Kidney (tissue), 14 donors: ENCODE data around the gene NCAN. TPM values are rescaled to one million over a fixed set of nuclear protein-coding genes. Genes with fewer than 3 reads are reported as not detected.
A peak's percentile ranks its signal among the peaks of the same experiment; 100 is the strongest.
"Not testable (repeated sequence)": the region's sequence is repeated elsewhere in the genome, so short reads cannot be mapped to it uniquely, and the experiment has no call there.

Experiments
- DNase-seq, 5 donors: peaks; one replicate each; pipeline ENCODE4 v3.0.0-alpha.2; 2013 to 2020
- FAIRE-seq: peaks from 2 replicates; lab custom pipeline; 2012; peaks lifted over from hg19 to GRCh38; lab: Jason Lieb, UNC
- H3K27ac ChIP-seq, 2 donors: one replicate each; pipeline ENCODE4 v1.7.0; 2013; ENCODE audit warnings: low read depth in 2 of 2, low read length in 2 of 2, inconsistent platforms in 1 of 2
- H3K27me3 ChIP-seq: one replicate; pipeline ENCODE4 v1.7.1; 2013; ENCODE audit warnings: low read length, inconsistent platforms; ENCODE audit not compliant: control insufficient read depth, insufficient read depth
- H3K36me3 ChIP-seq, 3 donors: one replicate each; pipeline versions ENCODE4 v1.7.0 to v1.7.1; 2013; ENCODE audit warnings: low read length in 3 of 3, control low read depth in 1 of 3, inconsistent platforms in 1 of 3; ENCODE audit not compliant: insufficient read depth in 3 of 3, control insufficient read depth in 2 of 3
- H3K4me1 ChIP-seq, 3 donors: one replicate each; pipeline versions ENCODE4 v1.7.0 to v1.7.1; 2013; ENCODE audit warnings: low read length in 3 of 3, inconsistent platforms in 1 of 3, low read depth in 1 of 3; ENCODE audit not compliant: control insufficient read depth in 2 of 3, insufficient read depth in 2 of 3
- H3K4me3 ChIP-seq, 3 donors: one replicate each; pipeline versions ENCODE4 v1.7.0 to v1.8.1; 2013; ENCODE audit warnings: low read length in 3 of 3, control low read depth in 1 of 3, inconsistent platforms in 1 of 3
- H3K9ac ChIP-seq, 3 donors: one replicate each; pipeline versions ENCODE4 v1.7.0 to v1.7.1; 2013; ENCODE audit warnings: low read length in 3 of 3, control low read depth in 1 of 3, inconsistent platforms in 1 of 3
- H3K9me3 ChIP-seq, 3 donors: one replicate each; pipeline versions ENCODE4 v1.7.0 to v1.7.1; 2013; ENCODE audit warnings: low read length in 3 of 3, control low read depth in 1 of 3, inconsistent platforms in 1 of 3; ENCODE audit not compliant: control insufficient read depth in 2 of 3, insufficient read depth in 1 of 3
- CTCF ChIP-seq: IDR thresholded peaks from 3 replicates; pipeline ENCODE4 v1.5.1; 2012; ENCODE audit warnings: mild to moderate bottlenecking, moderate library complexity, borderline replicate concordance; ENCODE audit not compliant: insufficient read depth; ENCODE audit errors: extremely low read depth
- intact Hi-C: fragments of 100-400 bp; cut with DNase I; formaldehyde crosslinking; loops from one replicate; pipeline ENCODE4 v1.11.1; 2022
- polyA plus RNA-seq: library from polyadenylated mRNA; stranded (reverse); fragments of 350-450 nt; fragmentation: Illumina TruSeq; extraction: RNeasy Lipid Tissue Mini Kit (QIAGEN cat#74804); gene quantifications from one replicate; pipeline ENCODE4 v1.2.3, GENCODE V29; 2014; ENCODE audit warnings: low read depth, low replicate concordance; ENCODE audit not compliant: insufficient read depth
- total RNA-seq: library from RNA; stranded (reverse); fragmentation: NEBNext Ultra II Directional; extraction: Animal tissue kit (Norgen Biotek cat#: 25700); gene quantifications from one replicate; pipeline ENCODE4 v1.2.1, GENCODE V29; 2021
- donor health status: control.
- donor health status: control.
- donor health status: control.
- donor health status: control.
- donor health status: control.
- donor health status: DM: yes; HTN: yes; CAD: no.
- donor health status: Normal renal cell carcinoma (clear cell type).

Gene NCAN
- total and polyA plus RNA-seq, 2 donors from 2014 or later = 0.13 TPM; not detected in 1

- peak in 1 of 5 donors; percentile 48 for DNase-seq
- intact Hi-C loops = no loop called here
- FAIRE-seq = no peak
Measured at GRCh38 chr19:19170873-19171672, 40.7 kb upstream of the NCAN start.

GRCh38 chr19:19171821-19172532 is 39.8 kb upstream of the NCAN start:
- Histone ChIP-seq H3K4me3 (no peak overlapping the region), H3K27me3 (no peaks in the 10 kb centered on the region), H3K27ac (no peak overlapping the region), H3K36me3 (no peaks in the 10 kb centered on the region), H3K9me3 (no peaks in the 10 kb centered on the region), H3K4me1 (peaks cover 0 to 5% (median 0%) of the 10 kb centered on the region in 3 donors), H3K9ac (no peak overlapping the region)
- intact Hi-C loops = no loop called here
- TF ChIP-seq CTCF = no peak
- DNase-seq (peak in 4 of 5 donors; percentile 44 to 63 (median 50)), FAIRE-seq (no peak)

More at GRCh38 chr19:19170873-19171672, 40.7 kb upstream of the NCAN start:
- Histone ChIP-seq H3K4me1 (peaks cover 0 to 5% (median 0%) of the 10 kb centered on the region in 3 donors), H3K4me3 (no peak overlapping the region), H3K36me3 (no peaks in the 10 kb centered on the region), H3K9me3 (no peaks in the 10 kb centered on the region), H3K27ac (no peak overlapping the region), H3K9ac (no peak overlapping the region), H3K27me3 (no peaks in the 10 kb centered on the region)
- no peak for TF ChIP-seq CTCF

- FAIRE-seq, DNase-seq, intact Hi-C loops, H3K4me1 ChIP-seq, H3K9ac ChIP-seq, H3K27ac ChIP-seq, H3K4me3 ChIP-seq, H3K36me3 ChIP-seq, H3K9me3 ChIP-seq, H3K27me3 ChIP-seq: not testable (repeated sequence)
Measured at GRCh38 chr19:19173243-19173642, 38.5 kb upstream of the NCAN start.

DNA sequence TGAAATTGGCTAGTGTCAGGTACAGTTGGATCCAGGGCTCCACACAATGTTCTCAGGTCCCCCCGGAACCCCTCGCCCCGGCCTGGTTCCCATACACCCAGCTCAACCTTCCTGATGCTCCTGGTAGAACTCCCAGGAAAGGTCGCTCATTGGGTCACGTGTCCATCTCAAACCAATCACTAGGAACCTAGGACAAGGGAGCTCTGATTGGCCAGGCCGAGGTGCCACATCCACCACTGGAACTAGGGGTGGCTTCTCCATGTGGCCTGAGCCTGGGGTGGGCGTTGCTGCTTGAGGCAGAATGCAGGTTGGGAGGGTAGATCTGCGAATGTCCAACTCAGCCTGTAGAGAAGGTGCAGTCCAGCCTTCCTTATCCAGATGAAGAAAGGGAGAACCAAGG is 34.8 kb upstream of the NCAN start:
- H3K4me1 ChIP-seq = no peaks in the 10 kb centered on the region
- H3K9ac ChIP-seq = no peak overlapping the region
- DNase-seq = no peak
- no peak overlapping the region for H3K4me3 ChIP-seq
- peaks cover 0 to 14% (median 8%) of the 10 kb centered on the region in 3 donors for H3K36me3 ChIP-seq
- no peak for FAIRE-seq
- H3K27me3 ChIP-seq = no peaks in the 10 kb centered on the region
- H3K9me3 ChIP-seq = no peaks in the 10 kb centered on the region
- intact Hi-C loops = no loop called here
- TF ChIP-seq CTCF = no peak
- H3K27ac ChIP-seq = no peak overlapping the region
